GM12873 (cell line): ENCODE measurements around the gene MCAT.

ENCODE experiments used
- CTCF ChIP-seq: IDR thresholded peaks from 2 replicates; pipeline ENCODE4 v1.5.1; 2012; ENCODE audit warnings: low read depth, mild to moderate bottlenecking, moderate library complexity, low read length, control low read depth; ENCODE audit not compliant: insufficient read depth; ENCODE audit errors: missing control alignments

The MCAT gene

GRCh38 chr22:43100225-43100624 is 43.0 kb downstream of the MCAT start:
- no peak for TF ChIP-seq CTCF

- no peak for TF ChIP-seq CTCF
Measured at GRCh38 chr22:43099095-43099494, 44.1 kb downstream of the MCAT start.

- no peak for TF ChIP-seq CTCF
Measured at GRCh38 chr22:43098356-43098755, 44.8 kb downstream of the MCAT start.

GRCh38 chr22:43096420-43096819 is 46.8 kb downstream of the MCAT start:
- TF ChIP-seq CTCF, result no peak

- no peak for TF ChIP-seq CTCF
Measured at GRCh38 chr22:43094551-43094950, 48.6 kb downstream of the MCAT start.

- TF ChIP-seq CTCF, result peak; percentile 20
Measured at GRCh38 chr22:43094085-43094484, 49.1 kb downstream of the MCAT start.

GRCh38 chr22:43092085-43092484 is 51.1 kb downstream of the MCAT start:
- TF ChIP-seq CTCF, result no peak
